GM19372 (cell line): ENCODE measurements around the gene TAS2R20.
"Not testable (repeated sequence)": the region's sequence is repeated elsewhere in the genome, so short reads cannot be mapped to it uniquely, and the experiment has no call there.

ENCODE experiments used
- ATAC-seq: cut with Tn5 transposase; IDR thresholded peaks from one replicate; pipeline ENCODE4 v1.9.1; 2021; ENCODE audit warnings: mild to moderate bottlenecking, low read depth, moderate library complexity; ENCODE audit not compliant: unreplicated experiment

TAS2R20 gene

GRCh38 chr12:10998204-10998603, at the start of gene TAS2R20:
TSS of gene TAS2R20 (minus strand) at chr12:10998304. CDS start at chr12:10997875, 429 bp downstream.
- ATAC-seq, result no peak

- ATAC-seq, result not testable (repeated sequence)
Observed at GRCh38 chr12:11041366-11041765, 43.3 kb upstream of the TAS2R20 start.

- no peak for ATAC-seq
Observed at GRCh38 chr12:11040162-11040561, 42.1 kb upstream of the TAS2R20 start.

GRCh38 chr12:11039171-11039570, 41.1 kb upstream of the TAS2R20 start:
- ATAC-seq, result no peak

- not testable (repeated sequence) for ATAC-seq
Observed at GRCh38 chr12:11033959-11034358, 35.9 kb upstream of the TAS2R20 start.

- no peak for ATAC-seq
Observed at GRCh38 chr12:11031307-11031706, 33.2 kb upstream of the TAS2R20 start, which contains the start of gene TAS2R31. TSS of gene TAS2R31 (minus strand) at chr12:11031407. CDS start at chr12:11031335, 72 bp downstream.

GRCh38 chr12:11026118-11026517, 28.0 kb upstream of the TAS2R20 start:
- ATAC-seq, result no peak

- no peak for ATAC-seq
Observed at GRCh38 chr12:11023387-11023786, 25.3 kb upstream of the TAS2R20 start.

- no peak for ATAC-seq
Observed at GRCh38 chr12:11022520-11022919, 24.4 kb upstream of the TAS2R20 start, which contains the start of gene TAS2R19. TSS of gene TAS2R19 (minus strand) at chr12:11022620. CDS start at chr12:11022571, 49 bp downstream.

GRCh38 chr12:11016937-11017336, 18.8 kb upstream of the TAS2R20 start:
- ATAC-seq, result no peak

GRCh38 chr12:11015775-11016430, 17.8 kb upstream of the TAS2R20 start:
- ATAC-seq, result no peak

- ATAC-seq, result no peak
Observed at GRCh38 chr12:11014234-11014633, 16.1 kb upstream of the TAS2R20 start.

- no peak for ATAC-seq
Observed at GRCh38 chr12:11007608-11008007, 9.5 kb upstream of the TAS2R20 start.

GRCh38 chr12:10994307-10994706, 3.8 kb downstream of the TAS2R20 start:
- ATAC-seq, result no peak

- ATAC-seq, result no peak
Observed at GRCh38 chr12:10989107-10989506, 9.0 kb downstream of the TAS2R20 start.

GRCh38 chr12:10986812-10987211, 11.3 kb downstream of the TAS2R20 start, which contains the start of gene TAS2R50:
TSS of gene TAS2R50 (minus strand) at chr12:10986912. CDS start at chr12:10986860, 52 bp downstream.
- no peak for ATAC-seq

- ATAC-seq, result no peak
Observed at GRCh38 chr12:10982244-10982643, 15.9 kb downstream of the TAS2R20 start.

GRCh38 chr12:10974965-10975364, 23.1 kb downstream of the TAS2R20 start:
- no peak for ATAC-seq

- no peak for ATAC-seq
Observed at GRCh38 chr12:10968765-10969456, 29.2 kb downstream of the TAS2R20 start.

GRCh38 chr12:10967409-10967808, 30.7 kb downstream of the TAS2R20 start:
- ATAC-seq, result no peak

GRCh38 chr12:10966314-10966713, 31.8 kb downstream of the TAS2R20 start:
- no peak for ATAC-seq

GRCh38 chr12:10965476-10965875, 32.6 kb downstream of the TAS2R20 start:
- ATAC-seq, result no peak
